Type B pancreatic cell (in vitro differentiated cells): Measurements from ENCODE around the gene GPS2. TPM values are rescaled to one million over a fixed set of nuclear protein-coding genes. Genes with fewer than 3 reads are reported as not detected.

Experiments
- DNase-seq: peaks from one replicate; pipeline ENCODE4 v3.0.0; 2021; ENCODE audit warnings: mixed read lengths; ENCODE audit not compliant: unreplicated experiment; ENCODE audit errors: extremely low spot score
- H3K27ac Mint-ChIP-seq: 2 replicates; pipeline ENCODE4 v1.8.0; 2021; ENCODE audit warnings: mild to moderate bottlenecking, mixed read lengths
- H3K27me3 Mint-ChIP-seq: 2 replicates; pipeline ENCODE4 v1.8.0; 2021; ENCODE audit warnings: mixed read lengths
- H3K36me3 Mint-ChIP-seq: 2 replicates; pipeline ENCODE4 v1.8.0; 2021; ENCODE audit warnings: mixed read lengths
- H3K4me1 Mint-ChIP-seq: one replicate; pipeline ENCODE4 v1.8.0; 2021; ENCODE audit warnings: mixed read lengths; ENCODE audit not compliant: unreplicated experiment
- H3K4me3 Mint-ChIP-seq: 2 replicates; pipeline ENCODE4 v1.8.0; 2021; ENCODE audit warnings: mild to moderate bottlenecking, mixed read lengths
- H3K9me3 Mint-ChIP-seq: 2 replicates; pipeline ENCODE4 v1.8.0; 2021; ENCODE audit warnings: mixed read lengths
- CTCF ChIP-seq: fragments of 200-600 bp; sonication (generic); conservative IDR thresholded peaks from 2 replicates; pipeline ENCODE4 v1.5.0; 2021; ENCODE audit warnings: antibody characterized with exemption, mild to moderate bottlenecking
- total RNA-seq: library from RNA; stranded (reverse); gene quantifications from 2 replicates; pipeline ENCODE4 v1.2.1, GENCODE V29; 2021; ENCODE audit warnings: low replicate concordance

The GPS2 gene
- total RNA-seq, 1 donor from 2014 or later, result 75.4 TPM

- no peak for DNase-seq
- Mint-ChIP-seq H3K27ac (no peak overlapping the region), H3K27me3 (peaks cover 14% of the 10 kb centered on the region), H3K36me3 (no peaks in the 10 kb centered on the region), H3K4me3 (no peak overlapping the region), H3K4me1 (peaks cover 14% of the 10 kb centered on the region), H3K9me3 (no peaks in the 10 kb centered on the region)
- no peak for TF ChIP-seq CTCF
Observed at GRCh38 chr17:7284911-7285310, 30.2 kb downstream of the GPS2 start.

GRCh38 chr17:7283471-7284216 lies 31.5 kb downstream of the GPS2 start:
- peaks cover 15% of the 10 kb centered on the region for H3K4me1 Mint-ChIP-seq
- peaks cover 14% of the 10 kb centered on the region for H3K27me3 Mint-ChIP-seq
- H3K36me3 Mint-ChIP-seq, result no peaks in the 10 kb centered on the region
- H3K9me3 Mint-ChIP-seq, result no peaks in the 10 kb centered on the region
- no peak for TF ChIP-seq CTCF
- peak overlapping the region; percentile 88 for H3K4me3 Mint-ChIP-seq
- no peak overlapping the region for H3K27ac Mint-ChIP-seq
- DNase-seq, result no peak

DNA sequence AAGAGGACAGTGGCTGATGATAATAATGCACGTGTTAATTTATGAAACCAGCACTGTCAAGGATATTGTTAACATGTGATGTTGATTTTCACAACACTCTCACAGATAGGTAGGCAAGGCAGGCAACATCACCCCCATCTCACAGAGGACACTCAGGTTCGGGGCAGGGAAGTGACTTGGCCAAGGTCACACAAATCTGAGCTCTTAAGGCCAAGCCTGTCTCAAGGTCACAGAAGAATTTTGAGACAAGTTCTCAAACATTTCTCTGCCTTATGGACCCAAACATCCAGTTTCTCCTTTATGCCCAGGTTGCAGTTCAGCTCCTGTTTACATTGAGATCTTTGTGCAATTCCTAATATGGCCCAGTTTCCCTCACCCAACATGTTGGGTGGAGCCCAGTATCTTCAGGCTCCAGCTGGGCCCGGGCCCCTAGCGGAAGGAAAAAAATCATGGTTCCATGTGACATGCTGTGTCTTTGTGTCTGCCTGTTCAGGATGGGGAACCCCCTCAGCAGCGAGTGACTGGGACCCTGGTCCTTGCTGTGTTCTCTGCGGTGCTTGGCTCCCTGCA lies 32.3 kb downstream of the GPS2 start:
- TF ChIP-seq CTCF, result no peak
- peaks cover 15% of the 10 kb centered on the region for H3K4me1 Mint-ChIP-seq
- no peak for DNase-seq
- H3K27ac Mint-ChIP-seq, result no peak overlapping the region
- peaks cover 8% of the 10 kb centered on the region for H3K27me3 Mint-ChIP-seq
- no peaks in the 10 kb centered on the region for H3K9me3 Mint-ChIP-seq
- no peaks in the 10 kb centered on the region for H3K36me3 Mint-ChIP-seq
- peak overlapping the region; percentile 88 for H3K4me3 Mint-ChIP-seq

- no peak for DNase-seq
- Mint-ChIP-seq H3K4me1 (peaks cover 15% of the 10 kb centered on the region), H3K36me3 (no peaks in the 10 kb centered on the region), H3K27me3 (peaks cover 6% of the 10 kb centered on the region), H3K27ac (no peak overlapping the region), H3K9me3 (no peaks in the 10 kb centered on the region), H3K4me3 (peak overlapping the region; percentile 88)
- TF ChIP-seq CTCF, result no peak
Observed at GRCh38 chr17:7281953-7282751, 33.0 kb downstream of the GPS2 start.

DNA sequence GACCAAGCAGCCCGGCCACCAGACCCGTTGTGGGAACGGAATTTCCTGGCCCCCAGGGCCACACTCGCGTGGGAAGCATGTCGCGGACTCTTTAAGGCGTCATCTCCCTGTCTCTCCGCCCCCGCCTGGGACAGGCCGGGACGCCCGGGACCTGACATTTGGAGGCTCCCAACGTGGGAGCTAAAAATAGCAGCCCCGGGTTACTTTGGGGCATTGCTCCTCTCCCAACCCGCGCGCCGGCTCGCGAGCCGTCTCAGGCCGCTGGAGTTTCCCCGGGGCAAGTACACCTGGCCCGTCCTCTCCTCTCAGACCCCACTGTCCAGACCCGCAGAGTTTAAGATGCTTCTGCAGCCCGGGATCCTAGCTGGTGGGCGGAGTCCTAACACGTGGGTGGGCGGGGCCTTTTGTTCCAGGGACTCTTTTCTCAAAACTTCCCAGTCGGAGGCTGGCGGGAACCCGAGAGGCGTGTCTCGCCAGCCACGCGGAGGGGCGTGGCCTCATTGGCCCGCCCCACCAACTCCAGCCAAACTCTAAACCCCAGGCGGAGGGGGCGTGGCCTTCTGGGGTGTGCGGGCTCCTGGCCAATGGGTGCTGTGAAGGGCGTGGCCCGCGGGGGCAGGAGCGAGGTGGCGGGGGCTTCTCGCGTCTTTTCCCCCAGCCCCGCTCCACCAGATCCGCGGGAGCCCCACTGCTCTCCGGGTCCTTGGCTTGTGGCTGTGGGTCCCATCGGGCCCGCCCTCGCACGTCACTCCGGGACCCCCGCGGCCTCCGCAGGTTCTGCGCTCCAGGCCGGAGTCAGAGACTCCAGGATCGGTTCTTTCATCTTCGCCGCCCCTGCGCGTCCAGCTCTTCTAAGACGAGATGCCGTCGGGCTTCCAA lies 33.8 kb downstream of the GPS2 start, which contains the start of gene SLC2A4:
Gene SLC2A4 (plus strand): TSS at position 645 of the 879 bp plus-strand sequence. CDS start 217 bp downstream, at position 862.
- Mint-ChIP-seq H3K36me3 (no peaks in the 10 kb centered on the region), H3K9me3 (no peaks in the 10 kb centered on the region), H3K27ac (peak within 1 kb of the TSS; percentile 83), H3K27me3 (peaks cover 6% of the 10 kb centered on the region), H3K4me3 (peak within 1 kb of the TSS; percentile 88), H3K4me1 (peaks cover 15% of the 10 kb centered on the region)
- no peak for TF ChIP-seq CTCF
- peak; percentile 98 for DNase-seq
